ENCODE results near the gene LDHAL6B. TPM values are rescaled to one million over a fixed set of nuclear protein-coding genes. Genes with fewer than 3 reads are reported as not detected.

Gene LDHAL6B
- total RNA-seq, 2 experiments from 2014 or later = not detected

GRCh38 chr15:59168536-59168935 is 38.1 kb upstream of the LDHAL6B start:
- H3K4me3 Mint-ChIP-seq = no peak overlapping the region
- no peak for ATAC-seq (ENCODE audit: poor library complexity)
- ChIA-PET CTCF (interaction anchor here (1.2 kb wide), 1 partner anchor 339 kb away, joined by 3 read pairs; no protein-coding TSS in a partner anchor), POLR2A (no interaction called here)
- Histone ChIP-seq H3K4me1 (ENCODE audit: insufficient read depth, low read length) (no peaks in the 10 kb centered on the region), H3K9me3 (ENCODE audit: control insufficient read depth in 1 of 2, insufficient read depth in 1 of 2, low read length in 2 of 2) (no peaks in the 10 kb centered on the region), H3K27me3 (ENCODE audit: control insufficient read depth in 1 of 2, insufficient read depth in 2 of 2, low read length in 2 of 2) (no peaks in the 10 kb centered on the region), H3K4me3 (ENCODE audit: low read length) (no peak overlapping the region), H3K27ac (ENCODE audit: low read depth in 1 of 2, low read length in 2 of 2) (no peak overlapping the region), H3K36me3 (ENCODE audit: insufficient read depth, low read length) (no peaks in the 10 kb centered on the region)
- no peak overlapping the region for H3K27ac Mint-ChIP-seq
- TF ChIP-seq CTCF (IDR thresholded peaks at IDR 0.05) = no peak
- intact Hi-C loops (cut with DNase I, micrococcal nuclease) = no loop called here
- H3K9me3 Mint-ChIP-seq = no peaks in the 10 kb centered on the region
- no peaks in the 10 kb centered on the region for H3K36me3 Mint-ChIP-seq (ENCODE audit: low read depth)
- no peaks in the 10 kb centered on the region for H3K27me3 Mint-ChIP-seq
- no peak for DNase-seq
- H3K4me1 Mint-ChIP-seq (ENCODE audit: low read depth) = no peaks in the 10 kb centered on the region

GRCh38 chr15:59169251-59169708 is 37.4 kb upstream of the LDHAL6B start:
- Histone ChIP-seq H3K36me3 (ENCODE audit: insufficient read depth, low read length) (no peaks in the 10 kb centered on the region), H3K27me3 (ENCODE audit: control insufficient read depth in 1 of 2, insufficient read depth in 2 of 2, low read length in 2 of 2) (no peaks in the 10 kb centered on the region), H3K27ac (ENCODE audit: low read depth in 1 of 2, low read length in 2 of 2) (no peak overlapping the region), H3K4me1 (ENCODE audit: insufficient read depth, low read length) (no peaks in the 10 kb centered on the region), H3K9me3 (ENCODE audit: control insufficient read depth in 1 of 2, insufficient read depth in 1 of 2, low read length in 2 of 2) (no peaks in the 10 kb centered on the region), H3K4me3 (ENCODE audit: low read length) (no peak overlapping the region)
- Mint-ChIP-seq H3K4me1 (ENCODE audit: low read depth) (no peaks in the 10 kb centered on the region), H3K9me3 (no peaks in the 10 kb centered on the region), H3K36me3 (ENCODE audit: low read depth) (no peaks in the 10 kb centered on the region), H3K4me3 (no peak overlapping the region), H3K27ac (no peak overlapping the region), H3K27me3 (peaks cover 3% of the 10 kb centered on the region)
- DNase-seq (peak in 2 of 14 experiments; percentile 19 to 41), ATAC-seq (ENCODE audit: poor library complexity) (no peak)
- intact Hi-C loops (cut with DNase I, micrococcal nuclease) = no loop called here
- CTCF ChIA-PET = interaction anchor here (1.2 kb wide), 1 partner anchor 338 kb away, joined by 3 read pairs; no protein-coding TSS in a partner anchor
- no peak for TF ChIP-seq CTCF (IDR thresholded peaks at IDR 0.05)
- POLR2A ChIA-PET = no interaction called here

- no peaks in the 10 kb centered on the region for H3K4me1 ChIP-seq (ENCODE audit: insufficient read depth, low read length)
- Mint-ChIP-seq H3K27me3 (peaks cover 11% of the 10 kb centered on the region), H3K9me3 (no peaks in the 10 kb centered on the region), H3K4me1 (ENCODE audit: low read depth) (no peaks in the 10 kb centered on the region), H3K36me3 (ENCODE audit: low read depth) (no peaks in the 10 kb centered on the region), H3K27ac (no peak overlapping the region), H3K4me3 (no peak overlapping the region)
- ChIA-PET POLR2A (no interaction called here), CTCF (no interaction called here)
- H3K27ac ChIP-seq (ENCODE audit: low read depth in 1 of 2, low read length in 2 of 2) = no peak overlapping the region
- H3K4me3 ChIP-seq (ENCODE audit: low read length) = no peak overlapping the region
- no peaks in the 10 kb centered on the region for H3K9me3 ChIP-seq (ENCODE audit: control insufficient read depth in 1 of 2, insufficient read depth in 1 of 2, low read length in 2 of 2)
- ATAC-seq (ENCODE audit: poor library complexity) (no peak), DNase-seq (no peak)
- intact Hi-C loops (cut with DNase I, micrococcal nuclease) = loop anchor here in 1 of 2 experiments (10.0 kb wide), 1 partner anchor 324 kb away; no protein-coding TSS in a partner anchor
- H3K27me3 ChIP-seq (ENCODE audit: control insufficient read depth in 1 of 2, insufficient read depth in 2 of 2, low read length in 2 of 2) = no peaks in the 10 kb centered on the region
- no peaks in the 10 kb centered on the region for H3K36me3 ChIP-seq (ENCODE audit: insufficient read depth, low read length)
- TF ChIP-seq CTCF (IDR thresholded peaks at IDR 0.05) = no peak
Observed at GRCh38 chr15:59170295-59171066, 36.2 kb upstream of the LDHAL6B start.
